Osteoblast (primary cell): Measurements from ENCODE around the gene CYP46A1. TPM values are rescaled to one million over a fixed set of nuclear protein-coding genes. Genes with fewer than 3 reads are reported as not detected.

Experiments used
- DNase-seq: peaks from one replicate; pipeline ENCODE4 v3.0.0; 2011; ENCODE audit warnings: low spot score, mixed read lengths; ENCODE audit not compliant: insufficient read length; ENCODE audit errors: missing footprints
- H2AFZ ChIP-seq: 2 replicates; pipeline ENCODE4 v1.6.0; 2011; ENCODE audit warnings: mild to moderate bottlenecking, low read length
- H3K27ac ChIP-seq: 2 replicates; pipeline ENCODE4 v1.5.1; 2011; ENCODE audit warnings: mild to moderate bottlenecking, low read depth, low read length, moderate library complexity
- H3K27me3 ChIP-seq: 2 replicates; pipeline ENCODE4 v1.6.0; 2012; ENCODE audit warnings: mild to moderate bottlenecking, control low read depth, inconsistent platforms, low read length, moderate library complexity; ENCODE audit not compliant: insufficient read depth
- H3K36me3 ChIP-seq: 2 replicates; pipeline ENCODE4 v1.5.1; 2011; ENCODE audit warnings: mild to moderate bottlenecking, low read length, control low read depth, moderate library complexity; ENCODE audit not compliant: insufficient read depth
- H3K4me1 ChIP-seq: 2 replicates; pipeline ENCODE4 v1.5.1; 2011; ENCODE audit warnings: mild to moderate bottlenecking, low read length, control low read depth, moderate library complexity; ENCODE audit not compliant: insufficient read depth
- H3K4me2 ChIP-seq: 2 replicates; pipeline ENCODE4 v1.6.0; 2011; ENCODE audit warnings: mild to moderate bottlenecking, low read length; ENCODE audit not compliant: insufficient read depth
- H3K4me3 ChIP-seq: fragments of 200-600 bp; sonication (generic); 3 replicates; pipeline ENCODE4 v1.5.1; 2012; ENCODE audit warnings: mild to moderate bottlenecking, low read length, inconsistent platforms; ENCODE audit not compliant: insufficient read depth
- H3K79me2 ChIP-seq: 2 replicates; pipeline ENCODE4 v1.6.0; 2012; ENCODE audit warnings: mild to moderate bottlenecking, low read length, control low read depth, inconsistent platforms; ENCODE audit not compliant: insufficient read depth
- H3K9me3 ChIP-seq: 2 replicates; pipeline ENCODE4 v1.5.1; 2011; ENCODE audit warnings: low read depth, low read length, control low read depth
- H4K20me1 ChIP-seq: 2 replicates; pipeline ENCODE4 v1.6.0; 2012; ENCODE audit warnings: mild to moderate bottlenecking, low read length, control low read depth; ENCODE audit not compliant: insufficient read depth
- CTCF ChIP-seq: IDR thresholded peaks from 2 replicates; pipeline ENCODE4 v1.5.1; 2011; ENCODE audit warnings: mild to moderate bottlenecking, low read depth, low read length, moderate library complexity; ENCODE audit errors: extremely low read depth
- total RNA-seq: library from RNA; depleted of rRNA; stranded (reverse); fragments of >200 nt; gene quantifications from 2 replicates; pipeline ENCODE4 v1.2.3, GENCODE V29; 2012

The CYP46A1 gene
- total RNA-seq, 1 donor = 0.36 TPM

- Histone ChIP-seq H3K4me1 (peaks cover 69% of the 10 kb centered on the region), H2AFZ (no peak overlapping the region), H3K79me2 (no peaks in the 10 kb centered on the region), H3K9me3 (no peaks in the 10 kb centered on the region), H3K27ac (peak overlapping the region; percentile 99), H3K36me3 (no peaks in the 10 kb centered on the region), H3K4me2 (peak overlapping the region; percentile 52), H3K27me3 (no peaks in the 10 kb centered on the region), H4K20me1 (no peaks in the 10 kb centered on the region), H3K4me3 (no peak overlapping the region)
- TF ChIP-seq CTCF = no peak
- peak; percentile 99 for DNase-seq
These were observed 71.8 kb downstream of the CYP46A1 start for GRCh38 chr14:99755629-99756603.

GRCh38 chr14:99756796-99757195 lies 72.7 kb downstream of the CYP46A1 start:
- H3K4me2 ChIP-seq = peak overlapping the region; percentile 52
- H3K4me1 ChIP-seq = peaks cover 69% of the 10 kb centered on the region
- no peaks in the 10 kb centered on the region for H3K36me3 ChIP-seq
- no peak overlapping the region for H3K4me3 ChIP-seq
- DNase-seq = peak; percentile 50
- no peaks in the 10 kb centered on the region for H3K9me3 ChIP-seq
- H3K27me3 ChIP-seq = no peaks in the 10 kb centered on the region
- no peaks in the 10 kb centered on the region for H3K79me2 ChIP-seq
- TF ChIP-seq CTCF = no peak
- peak overlapping the region; percentile 99 for H3K27ac ChIP-seq
- H2AFZ ChIP-seq = no peak overlapping the region
- H4K20me1 ChIP-seq = no peaks in the 10 kb centered on the region

DNA sequence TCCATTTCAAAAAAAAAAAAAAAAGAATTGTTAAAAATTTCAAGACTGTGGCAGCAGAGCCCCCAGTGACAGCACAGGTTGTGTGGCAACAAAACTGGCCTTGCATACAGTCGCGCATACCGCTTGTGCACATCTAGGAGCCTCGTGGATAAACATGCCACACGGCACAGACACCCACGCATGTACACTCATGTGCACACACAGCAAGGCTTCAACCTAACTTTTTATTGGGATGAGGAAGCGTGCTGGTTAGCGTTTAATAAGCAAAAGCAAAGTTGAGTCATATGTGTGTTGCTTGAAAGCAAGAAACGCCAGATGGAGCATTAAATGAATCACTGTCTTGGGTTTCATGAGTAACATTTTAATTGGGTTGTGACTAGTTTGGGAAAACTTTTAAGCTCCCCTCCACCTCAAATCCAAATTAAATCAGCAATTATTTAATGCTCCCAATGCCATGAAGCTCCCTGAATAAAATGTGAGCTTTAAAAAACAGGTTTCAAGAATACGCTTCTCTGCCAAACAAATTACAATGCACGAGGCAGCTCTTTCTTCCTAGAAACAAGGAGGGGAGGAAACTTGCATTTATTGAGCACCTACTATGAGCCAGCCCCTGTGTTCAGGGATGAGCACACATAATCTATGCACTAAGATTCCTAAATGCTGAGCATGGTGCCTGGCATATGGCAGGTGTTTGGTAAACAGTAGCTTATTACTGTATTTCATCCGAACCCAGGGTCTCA lies 73.4 kb downstream of the CYP46A1 start:
- H2AFZ ChIP-seq = no peak overlapping the region
- peak overlapping the region; percentile 99 for H3K27ac ChIP-seq
- no peaks in the 10 kb centered on the region for H3K9me3 ChIP-seq
- DNase-seq = peak; percentile 97
- peak overlapping the region; percentile 66 for H3K4me2 ChIP-seq
- TF ChIP-seq CTCF = no peak
- no peaks in the 10 kb centered on the region for H4K20me1 ChIP-seq
- H3K4me1 ChIP-seq = peaks cover 62% of the 10 kb centered on the region
- no peaks in the 10 kb centered on the region for H3K27me3 ChIP-seq
- no peaks in the 10 kb centered on the region for H3K79me2 ChIP-seq
- H3K36me3 ChIP-seq = no peaks in the 10 kb centered on the region
- H3K4me3 ChIP-seq = no peak overlapping the region
